GM13977 (cell line): Measurements from ENCODE around the gene GPR161.

ENCODE experiments used
- DNase-seq: peaks from one replicate; pipeline ENCODE4 v3.0.0; 2012; ENCODE audit warnings: low spot score
- CTCF ChIP-seq: IDR thresholded peaks from 2 replicates; pipeline ENCODE4 v1.5.1; 2012; ENCODE audit warnings: mild to moderate bottlenecking, control low read depth; ENCODE audit not compliant: insufficient read depth; ENCODE audit errors: extremely low read depth, missing control alignments
- in situ Hi-C: fragments of 300-500 bp; cut with MboI; formaldehyde crosslinking; loops from one replicate; pipeline ENCODE4 v1.12.0; 2022; ENCODE audit warnings: low sequenced_read_pairs, low pct_unique_long_range_greater_than_20kb, mixed read lengths, inconsistent platforms; ENCODE audit not compliant: unreplicated experiment

GPR161 gene

GRCh38 chr1:168032029-168032428 is 104.7 kb downstream of the GPR161 start:
- no peak for TF ChIP-seq CTCF
- peak; percentile 35 for DNase-seq
- in situ Hi-C loops, result no loop called here

GRCh38 chr1:168031627-168032026 is 105.1 kb downstream of the GPR161 start:
- no peak for TF ChIP-seq CTCF
- in situ Hi-C loops, result no loop called here
- peak; percentile 8 for DNase-seq

- TF ChIP-seq CTCF, result no peak
- in situ Hi-C loops, result no loop called here
- DNase-seq, result no peak
Measured at GRCh38 chr1:168031198-168031597, 105.5 kb downstream of the GPR161 start.
